DMS153 (cell line): ENCODE data around the gene C6orf58.

ENCODE experiments used
- DNase-seq: peaks from one replicate; lab custom pipeline; 2025; lab: John Stamatoyannopoulos, UW

C6orf58 gene

DNA sequence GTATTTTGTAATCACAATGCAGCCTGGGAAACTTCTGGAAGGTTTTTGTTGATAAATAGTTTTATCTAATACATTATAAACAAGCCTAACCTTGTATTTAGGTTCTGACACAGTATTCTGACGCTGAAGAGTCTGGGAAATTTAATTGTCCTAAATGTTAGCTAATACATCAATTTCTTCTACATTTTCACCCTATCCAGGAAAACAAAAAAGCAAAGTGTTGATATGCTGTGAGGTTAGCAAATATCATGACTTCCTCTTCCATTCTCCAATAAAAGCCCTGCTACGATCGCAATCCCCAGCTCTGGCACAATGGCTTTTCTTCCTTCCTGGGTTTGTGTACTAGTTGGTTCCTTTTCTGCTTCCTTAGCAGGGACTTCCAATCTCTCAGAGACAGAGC lies at the start of gene C6orf58:
Gene C6orf58 (plus strand): TSS at position 301 of the 400 bp plus-strand sequence. CDS start 12 bp downstream, at position 313.
- no peak for DNase-seq

DNA sequence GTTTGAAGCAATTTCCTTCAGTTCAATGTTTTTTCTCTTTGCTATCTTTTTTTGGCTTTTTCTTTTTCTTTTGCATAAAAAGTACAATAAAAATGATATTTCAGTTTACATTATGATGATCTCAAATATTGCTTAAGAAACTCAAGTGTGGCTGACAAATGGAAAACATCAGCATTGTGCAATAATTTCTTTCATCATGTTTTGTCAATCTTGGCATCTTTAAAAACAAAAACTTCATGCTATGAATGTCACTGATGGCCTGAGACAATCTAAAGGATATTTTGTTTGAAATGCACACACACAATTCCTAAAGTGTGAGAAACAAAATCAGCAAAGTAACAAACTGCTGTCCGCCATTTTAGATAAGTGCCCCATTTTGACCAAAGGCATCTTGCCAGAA lies 44.0 kb upstream of the C6orf58 start:
- DNase-seq = no peak

DNA sequence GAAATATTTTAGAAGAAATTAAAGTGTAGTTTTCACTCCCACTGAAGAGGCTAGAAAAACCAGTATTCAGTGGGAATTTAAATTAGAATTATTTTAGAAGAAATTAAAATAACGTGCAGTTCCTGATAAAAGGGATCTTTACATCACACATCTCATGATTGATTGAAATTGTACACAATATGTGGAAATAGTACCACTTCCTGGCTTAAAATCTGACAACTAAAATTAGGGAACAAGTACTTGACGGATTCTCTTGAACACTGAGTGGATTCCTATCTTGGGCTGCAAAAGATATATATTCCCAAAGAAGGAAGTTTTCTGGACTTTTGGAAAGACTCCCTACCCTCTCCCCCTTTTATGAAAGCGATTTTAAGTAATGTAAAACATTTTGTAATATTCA lies 43.2 kb upstream of the C6orf58 start:
- no peak for DNase-seq

DNA sequence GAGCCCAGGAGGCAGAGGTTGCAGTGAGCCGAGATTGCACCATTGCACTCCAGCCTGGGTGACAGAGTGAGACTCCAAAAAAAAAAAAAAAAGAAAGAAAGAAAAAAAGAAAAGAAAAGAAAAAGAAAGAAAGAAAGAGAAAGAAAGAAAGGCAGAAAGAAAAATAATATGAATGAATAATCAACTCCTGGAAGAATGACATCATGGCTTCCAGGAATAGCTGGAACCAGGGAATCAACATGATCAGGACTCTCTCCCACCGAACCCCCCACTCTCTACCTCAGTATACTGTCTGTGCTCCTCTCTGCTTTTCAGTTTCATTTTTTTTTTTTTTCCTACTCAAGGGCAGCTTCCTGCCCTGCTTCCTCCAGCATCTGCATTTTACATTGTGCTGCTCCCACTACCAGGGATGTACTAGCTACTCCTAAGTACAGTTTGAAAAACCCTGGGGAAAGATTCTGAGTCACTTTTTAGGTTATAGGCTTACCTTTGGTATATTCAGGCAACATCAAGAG lies 38.2 kb upstream of the C6orf58 start:
- DNase-seq = no peak

DNA sequence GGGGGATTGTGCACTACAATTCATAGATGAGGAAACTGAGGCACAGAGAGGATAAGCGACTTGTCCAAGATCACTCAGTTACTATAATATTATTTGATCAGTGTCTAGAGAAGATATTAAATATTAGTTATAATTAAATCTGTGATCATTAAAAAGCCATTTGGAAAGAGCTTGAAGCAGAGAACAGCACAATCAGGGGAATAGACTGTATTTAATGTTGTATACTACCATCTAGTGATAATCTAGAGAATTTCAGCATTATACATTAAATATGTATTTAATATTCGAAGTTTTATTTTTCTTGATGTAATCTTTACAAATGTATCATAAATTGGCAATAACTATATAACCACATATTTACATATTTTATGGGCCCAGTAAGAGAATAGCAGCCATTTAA lies 37.7 kb upstream of the C6orf58 start:
- DNase-seq = peak; percentile 8

DNA sequence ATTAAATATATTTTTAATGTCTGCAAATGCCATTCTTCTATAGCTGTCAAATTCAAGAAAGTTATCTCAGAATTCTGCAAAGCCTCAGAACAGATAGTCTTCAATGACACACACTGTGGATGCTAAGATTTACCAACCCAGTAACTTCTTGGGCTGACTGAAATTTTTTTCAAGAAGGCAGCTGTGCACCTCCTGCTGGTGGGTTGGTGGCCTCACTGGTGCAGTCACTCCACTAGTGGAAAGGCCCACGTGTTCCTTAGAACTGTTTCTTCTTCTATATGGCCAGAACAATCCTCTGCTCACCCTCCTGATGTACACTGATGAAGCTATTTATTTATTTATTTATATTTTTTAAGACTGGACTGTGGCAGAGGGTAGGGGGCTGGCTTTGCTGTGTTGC lies 29.8 kb upstream of the C6orf58 start:
- no peak for DNase-seq

DNA sequence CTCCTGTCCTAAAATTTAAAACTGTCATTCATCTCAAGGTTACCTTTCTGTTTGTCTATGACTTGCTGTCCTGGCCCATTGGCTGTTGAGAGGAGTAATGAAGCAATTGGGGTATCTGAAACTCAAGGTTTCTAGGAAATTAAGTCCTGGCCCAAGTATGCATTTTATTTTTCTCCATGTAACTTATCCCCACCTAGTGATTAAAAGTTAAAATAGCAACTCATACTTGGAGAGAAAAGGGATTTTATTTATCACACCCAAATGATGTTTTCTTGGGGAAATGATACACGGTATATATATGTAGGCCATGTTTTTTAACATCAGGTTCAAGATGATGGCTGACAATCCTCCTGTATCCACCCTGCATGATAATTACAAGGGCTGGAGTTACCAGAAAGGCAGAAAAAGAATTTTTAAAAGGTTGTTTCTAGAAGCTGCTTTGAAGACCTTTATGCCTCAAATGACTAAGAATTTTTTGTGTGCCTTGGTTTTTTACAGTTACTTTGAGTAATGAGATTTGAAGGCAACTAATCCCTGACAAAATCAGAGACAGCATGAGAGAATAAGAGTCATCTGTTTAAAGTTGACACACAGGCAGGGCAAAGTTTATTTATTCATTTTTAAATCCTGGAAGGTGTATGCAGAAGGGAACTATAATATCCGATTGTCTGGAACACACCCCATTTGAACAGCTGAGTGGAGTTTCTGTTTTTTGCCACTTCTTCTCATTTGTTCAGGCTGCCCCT lies 28.9 kb upstream of the C6orf58 start:
- DNase-seq = no peak

DNA sequence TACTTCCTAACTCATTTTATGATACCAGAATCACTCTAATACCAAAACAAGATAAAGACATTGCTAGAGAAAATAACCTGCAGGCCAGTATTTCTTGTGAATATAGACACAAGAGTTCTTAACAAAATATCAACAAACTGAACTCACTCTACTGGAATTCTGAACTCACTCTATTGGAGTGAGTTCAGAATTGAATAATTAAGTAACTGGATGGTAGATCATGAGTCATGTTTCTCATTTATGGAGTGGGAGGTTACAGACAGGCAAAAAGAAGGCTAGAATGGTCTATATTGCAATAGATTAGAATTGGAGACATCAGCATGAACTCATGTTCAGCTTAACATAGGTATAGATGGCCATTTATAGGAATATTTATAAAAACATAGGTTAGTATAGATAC lies 26.6 kb upstream of the C6orf58 start:
- no peak for DNase-seq

DNA sequence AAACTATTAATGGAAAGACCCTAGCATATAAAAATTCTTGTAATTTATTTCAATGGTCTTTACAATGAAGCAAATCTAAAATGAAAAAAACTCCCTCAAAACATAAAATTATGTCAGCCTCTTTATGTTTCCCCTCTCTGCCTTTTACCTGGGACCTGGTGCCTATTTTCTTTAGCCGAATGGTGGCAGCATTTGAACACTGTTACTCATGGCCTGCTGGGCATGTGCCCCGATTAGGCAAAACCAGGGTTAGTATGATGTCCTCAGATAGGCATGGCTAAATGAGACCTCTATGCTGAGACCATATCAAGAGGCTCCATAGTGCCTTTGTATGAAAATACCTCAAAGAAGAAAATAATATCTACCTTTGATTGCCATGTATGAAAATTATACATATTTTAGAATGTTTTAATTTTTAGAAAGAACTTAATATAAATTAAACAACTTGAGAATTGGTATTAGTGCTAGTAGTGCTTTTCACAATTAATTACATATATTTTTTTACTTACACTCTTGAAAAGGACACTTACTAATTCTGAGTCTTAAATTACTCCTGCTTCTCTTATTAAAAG lies 22.5 kb upstream of the C6orf58 start:
- peak; percentile 26 for DNase-seq

DNA sequence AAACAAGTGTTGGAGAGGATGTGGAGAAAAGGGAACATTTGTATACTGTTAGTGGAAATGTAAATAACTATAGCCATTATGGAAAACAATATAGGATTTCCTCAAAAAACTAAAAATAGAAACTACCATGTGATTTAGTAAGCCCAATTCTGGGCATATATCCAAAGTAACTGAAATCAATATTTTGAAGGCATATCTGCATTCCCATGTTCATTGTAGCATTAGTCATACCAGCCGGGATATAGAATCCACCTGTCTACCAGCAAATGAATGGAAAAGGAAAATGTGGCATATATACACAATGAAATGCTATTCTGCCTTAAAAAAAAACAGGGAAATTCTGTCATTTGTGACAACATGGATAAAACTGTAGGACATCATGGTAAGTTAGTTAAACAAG lies 15.3 kb upstream of the C6orf58 start:
- DNase-seq = no peak

DNA sequence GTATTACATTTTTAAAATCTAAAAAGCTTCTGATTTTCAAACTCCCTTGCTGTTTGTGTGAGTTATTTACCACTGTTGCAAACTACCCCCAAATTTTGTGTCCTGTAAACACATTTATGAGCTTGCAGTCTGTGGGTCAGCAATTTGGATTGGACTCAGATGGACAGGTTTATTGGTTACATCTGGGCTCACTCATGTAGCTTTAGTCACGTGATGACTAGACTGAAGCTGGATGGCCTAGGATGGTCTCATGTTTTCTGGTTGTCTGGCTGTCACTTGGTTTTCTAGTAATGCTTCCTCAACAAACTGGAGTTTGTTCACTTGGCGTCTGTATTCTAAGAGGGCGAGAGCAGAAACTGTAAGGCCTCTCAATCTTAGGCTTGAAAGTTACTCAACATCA lies 12.2 kb upstream of the C6orf58 start:
- DNase-seq = no peak

DNA sequence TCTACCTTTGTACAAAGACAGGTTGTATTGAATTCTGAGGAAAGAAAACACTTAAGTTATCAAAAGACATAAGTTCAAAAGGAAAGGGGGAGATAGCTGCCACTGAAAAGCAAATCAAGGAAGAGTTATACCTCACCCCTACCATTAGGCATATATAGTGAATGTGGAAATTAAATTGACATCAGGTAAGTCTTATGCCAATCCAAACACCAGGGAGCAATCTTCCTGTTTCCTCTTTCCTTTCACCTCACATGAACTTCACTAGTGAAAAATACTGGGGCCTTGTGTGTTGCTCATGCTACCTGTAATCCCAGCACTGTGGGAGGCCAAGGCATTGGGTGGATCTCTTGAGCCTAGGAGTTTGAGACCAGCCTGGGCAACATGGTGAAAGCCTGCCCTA lies 10.9 kb upstream of the C6orf58 start:
- DNase-seq = no peak

DNA sequence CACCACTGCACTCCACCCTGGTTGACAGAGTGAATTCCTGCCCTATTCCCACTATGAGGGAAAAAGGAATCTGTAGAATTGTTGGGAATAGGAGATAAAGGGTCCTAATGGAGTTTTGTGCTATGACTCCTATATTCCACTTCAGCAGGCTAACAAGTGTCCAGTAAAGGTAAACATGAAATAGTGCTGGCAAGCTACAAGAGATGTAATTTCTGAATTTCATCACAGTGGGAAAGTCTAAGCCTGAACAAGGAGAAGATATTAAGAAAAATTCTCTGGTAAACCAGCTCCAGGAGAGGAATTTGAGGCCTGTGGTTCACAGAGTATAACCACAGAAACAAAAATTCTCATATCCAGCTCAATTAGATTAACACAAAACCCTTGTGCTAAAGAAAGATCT lies 10.3 kb upstream of the C6orf58 start:
- no peak for DNase-seq

DNA sequence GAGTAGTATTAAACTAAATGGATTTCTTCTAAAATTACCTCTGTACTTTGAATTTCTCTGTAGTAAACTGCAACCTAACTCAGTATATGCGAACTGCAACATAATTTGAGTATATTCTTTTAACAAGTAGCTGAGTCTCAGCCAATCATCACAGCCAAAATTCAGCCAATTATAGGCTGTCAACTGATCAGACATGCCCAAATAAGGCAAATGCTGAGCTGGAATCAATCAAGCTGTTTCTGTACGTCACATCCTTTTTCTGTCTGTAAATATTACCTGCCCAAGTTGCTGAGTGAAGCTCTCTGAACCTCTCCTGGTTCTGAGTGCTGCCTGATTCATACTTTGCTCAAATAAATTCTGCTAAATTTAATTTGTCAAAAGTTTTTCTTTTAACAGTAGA lies 9.5 kb upstream of the C6orf58 start:
- no peak for DNase-seq

DNA sequence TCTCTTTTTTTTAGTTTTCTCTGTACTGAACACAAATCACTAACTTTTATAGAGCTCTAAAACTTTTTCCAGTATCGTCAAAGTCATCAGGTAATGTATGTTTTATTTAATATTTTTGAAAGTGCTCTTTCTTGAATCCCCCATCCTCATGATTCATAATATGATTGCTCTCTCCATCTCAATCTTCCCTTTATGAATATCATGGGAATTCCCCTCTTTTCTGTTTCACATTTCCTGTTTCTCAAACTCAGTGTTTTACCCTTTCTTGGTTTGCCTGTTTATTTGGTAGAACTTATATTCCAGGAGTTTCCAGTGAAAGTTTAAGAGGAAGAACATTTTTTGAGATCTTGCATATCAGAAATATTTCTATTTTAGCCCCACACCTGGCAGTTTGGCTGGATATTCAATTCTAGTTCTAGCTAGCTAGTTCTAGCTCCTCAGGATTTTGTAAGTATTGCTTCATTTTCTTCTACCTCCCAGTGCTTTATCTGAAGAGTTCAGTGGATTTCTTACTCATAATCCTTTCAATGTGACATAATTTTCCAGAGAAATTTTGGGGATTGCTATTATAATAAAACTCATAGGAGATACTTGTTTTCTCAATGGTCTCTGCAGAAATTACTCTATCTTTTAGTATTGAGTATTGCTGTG lies 6.1 kb upstream of the C6orf58 start:
- no peak for DNase-seq

DNA sequence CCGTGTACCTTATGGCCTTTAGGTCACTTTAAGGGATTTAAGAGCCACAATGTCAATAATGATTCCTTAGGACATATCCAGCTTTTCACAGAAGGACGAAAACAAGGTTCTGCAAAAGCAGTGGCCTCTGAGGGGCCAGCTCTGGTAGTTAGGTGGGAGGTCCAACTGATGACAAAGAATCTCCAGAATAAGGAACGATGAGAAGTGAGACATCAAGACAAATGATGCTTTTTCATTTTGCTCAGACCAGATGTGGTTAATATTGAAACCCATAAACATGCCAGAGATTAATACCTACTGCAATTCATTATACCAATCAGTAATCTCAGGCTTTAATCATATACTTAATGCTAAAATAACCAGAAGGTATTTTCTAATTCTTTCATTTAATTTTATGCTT lies 1.9 kb downstream of the C6orf58 start:
- no peak for DNase-seq

DNA sequence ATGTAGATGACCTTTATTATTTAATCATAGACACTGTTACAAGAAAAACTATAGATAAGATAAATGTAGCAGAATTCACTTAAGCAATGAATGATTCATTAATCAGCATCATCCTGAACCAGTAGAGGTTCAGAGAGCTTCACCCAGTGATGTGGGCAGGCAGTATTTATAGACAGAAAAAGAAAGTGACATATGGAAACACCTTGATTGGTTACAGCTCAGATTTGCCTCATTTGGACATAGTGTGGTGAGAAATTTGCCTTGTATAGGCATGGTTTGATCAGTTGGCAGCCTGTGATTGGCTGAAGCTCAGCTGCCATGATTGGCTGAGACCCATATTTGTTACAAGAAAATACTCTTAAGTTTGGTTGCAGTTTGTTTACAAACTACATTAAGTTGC lies 4.6 kb downstream of the C6orf58 start:
- DNase-seq = no peak

DNA sequence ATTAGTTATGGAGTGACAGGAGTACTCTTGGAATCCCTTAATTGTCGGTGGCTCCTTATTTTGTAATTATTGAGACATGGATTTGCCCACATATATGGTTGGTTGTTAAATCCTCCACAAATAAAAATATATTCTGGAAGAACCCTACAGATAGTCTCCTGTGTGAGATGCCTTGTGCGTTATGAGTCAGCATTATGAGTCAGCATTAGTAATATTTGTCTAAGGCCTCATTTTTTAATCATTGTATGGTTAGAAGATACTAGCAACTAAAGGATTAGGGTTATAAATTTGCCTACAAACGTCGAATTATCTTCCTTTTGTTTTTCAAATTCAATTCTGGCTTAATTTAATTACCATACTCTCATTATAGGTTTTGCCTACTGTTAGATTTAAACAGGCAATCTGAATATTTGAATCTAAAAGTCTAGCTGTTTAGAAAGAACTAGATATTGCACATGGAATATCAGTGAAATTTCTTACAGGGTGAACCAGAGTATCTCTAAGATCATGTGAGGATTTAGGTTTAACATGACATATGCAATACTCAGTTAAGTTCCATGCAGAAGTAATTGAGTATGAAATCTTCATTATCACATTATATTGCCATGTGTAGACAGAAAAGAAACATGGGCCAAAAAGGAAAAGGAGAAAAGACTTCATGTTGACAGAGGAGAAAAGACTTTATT lies 5.9 kb downstream of the C6orf58 start:
- no peak for DNase-seq

DNA sequence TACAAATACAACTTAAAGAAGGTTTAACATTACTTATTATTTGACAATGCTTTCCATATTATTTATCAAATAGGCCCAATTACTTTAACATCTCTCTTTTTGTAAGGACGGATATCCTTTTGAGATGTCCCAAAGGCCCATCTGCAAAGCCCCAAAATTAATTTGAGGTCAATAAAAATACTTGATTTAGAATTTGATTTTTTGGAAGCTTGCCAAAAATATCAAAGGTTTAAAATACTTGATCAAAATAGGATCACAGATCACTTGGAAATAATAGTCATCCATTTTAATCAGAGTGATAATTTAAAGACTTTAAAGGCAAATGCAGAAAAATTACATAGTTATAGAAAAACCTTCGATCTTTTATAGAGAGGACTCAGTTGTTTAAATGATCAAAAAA lies 8.1 kb downstream of the C6orf58 start:
- no peak for DNase-seq

DNA sequence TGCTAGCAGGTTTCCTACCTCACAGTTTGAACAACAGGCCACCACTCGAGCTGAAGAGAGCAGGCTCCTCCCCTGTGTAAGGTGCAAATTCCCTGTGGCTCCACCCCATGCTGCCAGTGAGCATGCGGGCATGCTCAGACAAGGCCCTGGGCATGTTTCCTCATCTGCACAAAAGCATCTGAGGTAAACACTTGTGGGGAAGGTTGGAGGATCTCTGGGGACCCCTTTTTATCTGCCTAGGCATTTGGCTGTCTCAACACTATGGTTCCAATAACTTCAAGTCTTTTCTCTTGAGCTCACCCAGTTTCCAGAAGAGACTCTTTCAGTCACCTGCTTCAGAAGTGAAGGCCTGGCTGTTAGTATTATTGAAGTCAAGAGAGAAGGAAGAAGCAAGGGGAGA lies 9.4 kb downstream of the C6orf58 start:
- peak; percentile 72 for DNase-seq

DNA sequence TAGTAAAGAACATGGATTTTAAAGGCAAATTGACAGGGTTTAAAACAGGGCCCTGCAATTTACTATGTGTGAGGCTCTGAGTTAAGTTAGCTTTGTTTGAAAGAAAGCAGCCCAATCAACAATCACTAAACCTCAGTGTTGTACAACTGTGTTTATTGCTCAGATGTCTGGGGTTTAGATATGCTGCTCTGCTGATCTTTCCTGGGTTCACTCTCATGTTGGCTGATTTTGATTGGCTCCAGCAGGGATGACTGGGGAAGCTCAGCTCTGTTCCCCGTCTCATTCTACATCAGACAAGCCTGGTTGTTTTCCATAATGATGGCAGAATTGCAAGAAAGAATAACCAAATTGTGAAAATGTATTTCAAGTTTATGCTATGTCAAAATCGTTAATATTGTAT lies 10.9 kb downstream of the C6orf58 start:
- no peak for DNase-seq

DNA sequence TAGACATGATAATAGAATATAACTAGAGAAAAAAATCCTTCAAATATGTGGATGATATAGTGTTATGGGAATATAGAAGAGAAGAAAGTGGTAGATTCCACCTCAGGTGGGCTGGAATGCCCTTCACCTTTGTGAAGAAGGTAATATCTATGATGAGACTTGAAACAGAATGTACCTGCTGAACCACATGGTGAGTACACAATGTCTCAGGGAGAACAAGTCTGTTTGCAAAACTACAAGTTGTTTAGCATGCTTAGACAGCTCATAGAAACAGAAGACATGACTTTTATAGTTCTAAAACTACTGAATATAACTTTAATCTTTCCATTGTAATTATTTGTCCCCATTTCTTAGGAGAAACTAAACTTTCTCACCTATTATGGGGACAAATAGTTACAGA lies 12.2 kb downstream of the C6orf58 start:
- DNase-seq = no peak

DNA sequence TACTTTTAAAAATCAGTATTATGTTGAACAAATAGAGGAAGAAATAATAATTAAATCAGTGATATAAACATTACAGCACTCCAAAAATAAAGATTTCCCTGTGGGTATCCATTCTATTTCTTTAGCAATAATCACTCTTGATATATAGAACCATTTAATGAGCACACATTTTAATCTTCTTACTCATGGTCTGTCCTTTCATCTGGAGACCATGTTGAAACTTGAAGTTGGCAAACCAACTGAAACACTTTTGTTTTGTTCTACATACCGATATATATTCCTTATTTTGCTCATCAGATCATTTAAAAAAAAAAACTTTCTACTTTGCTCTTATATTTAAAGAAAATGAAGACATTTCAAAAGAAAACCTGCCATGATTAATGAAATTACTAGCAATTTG lies 13.4 kb downstream of the C6orf58 start:
- no peak for DNase-seq
